ENCODE results near the gene SOX12. TPM values are rescaled to one million over a fixed set of nuclear protein-coding genes. Genes with fewer than 3 reads are reported as not detected.
A peak's percentile ranks its signal among the peaks of the same experiment; 100 is the strongest.

Gene SOX12
- total RNA-seq, 1 experiment from 2014 or later: 41.0 TPM

DNA sequence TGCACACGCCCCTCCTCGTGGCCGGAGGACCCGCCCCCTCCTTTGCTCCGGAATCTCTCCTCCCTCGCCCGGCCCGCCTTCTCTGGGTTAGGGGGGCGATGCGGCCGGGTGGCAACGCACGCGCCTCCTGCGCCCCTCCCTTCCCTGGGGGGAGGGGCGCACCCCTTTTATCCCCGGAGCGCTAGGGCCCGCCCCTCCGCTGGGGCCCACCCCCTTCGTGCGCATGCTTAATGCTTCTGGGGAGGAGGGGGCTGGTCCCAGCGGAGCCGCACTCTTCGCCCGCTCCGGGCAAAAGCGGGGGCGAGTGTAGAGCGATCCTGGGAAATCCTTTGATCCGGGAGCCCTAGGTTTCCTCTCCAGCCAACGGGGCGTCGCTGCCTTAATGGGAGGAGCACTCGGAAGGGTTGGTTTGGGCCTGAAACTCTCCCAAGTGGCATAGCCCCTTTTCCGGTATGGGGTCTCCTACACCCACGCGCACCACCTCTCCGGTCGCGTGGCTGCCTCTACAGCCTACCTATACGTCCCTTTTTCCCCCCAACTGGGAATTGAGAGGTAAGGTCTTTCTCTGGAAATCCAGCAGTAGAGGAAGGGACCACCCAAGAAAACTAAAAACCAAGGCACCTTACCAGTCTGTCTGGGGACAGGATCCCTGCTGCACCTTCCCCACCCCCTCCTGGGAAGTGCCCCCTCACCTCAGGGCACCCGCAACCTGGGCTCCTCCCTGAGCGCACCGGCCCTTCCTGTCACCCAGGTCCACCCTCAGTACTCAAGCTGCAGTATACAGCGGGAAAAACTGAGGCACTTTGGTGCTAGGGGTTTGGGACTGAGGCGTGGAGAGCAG, 2.1 kb downstream of the SOX12 start:
- Histone ChIP-seq H3K27me3 (replicated peaks; ENCODE audit: insufficient read depth, low read depth, low read length, poor library complexity) (no peaks in the 10 kb centered on the region), H3K27ac (ENCODE audit: low read depth, low read length, poor library complexity, severe bottlenecking) (peak overlapping the region; percentile 80), H3K9me3 (ENCODE audit: low read depth, low read length, poor library complexity, severe bottlenecking) (no peaks in the 10 kb centered on the region), H3K36me3 (ENCODE audit: insufficient read depth, low read length, poor library complexity, severe bottlenecking) (peaks cover 12% of the 10 kb centered on the region), H3K4me3 (ENCODE audit: low read depth, low read length, poor library complexity, severe bottlenecking) (peak overlapping the region; percentile 88), H3K4me1 (ENCODE audit: insufficient read depth, low read length, poor library complexity, severe bottlenecking) (peaks cover 23% of the 10 kb centered on the region)
- intact Hi-C loops (cut with micrococcal nuclease; ENCODE audit: unreplicated experiment): loop anchor here (1.0 kb wide), 1 partner anchor 30 kb away; the partner anchor contains the start of gene ZCCHC3
- POLR2A ChIA-PET (ENCODE audit: low non-redundant PET): no interaction called here
- TF ChIP-seq, protein P1, sequence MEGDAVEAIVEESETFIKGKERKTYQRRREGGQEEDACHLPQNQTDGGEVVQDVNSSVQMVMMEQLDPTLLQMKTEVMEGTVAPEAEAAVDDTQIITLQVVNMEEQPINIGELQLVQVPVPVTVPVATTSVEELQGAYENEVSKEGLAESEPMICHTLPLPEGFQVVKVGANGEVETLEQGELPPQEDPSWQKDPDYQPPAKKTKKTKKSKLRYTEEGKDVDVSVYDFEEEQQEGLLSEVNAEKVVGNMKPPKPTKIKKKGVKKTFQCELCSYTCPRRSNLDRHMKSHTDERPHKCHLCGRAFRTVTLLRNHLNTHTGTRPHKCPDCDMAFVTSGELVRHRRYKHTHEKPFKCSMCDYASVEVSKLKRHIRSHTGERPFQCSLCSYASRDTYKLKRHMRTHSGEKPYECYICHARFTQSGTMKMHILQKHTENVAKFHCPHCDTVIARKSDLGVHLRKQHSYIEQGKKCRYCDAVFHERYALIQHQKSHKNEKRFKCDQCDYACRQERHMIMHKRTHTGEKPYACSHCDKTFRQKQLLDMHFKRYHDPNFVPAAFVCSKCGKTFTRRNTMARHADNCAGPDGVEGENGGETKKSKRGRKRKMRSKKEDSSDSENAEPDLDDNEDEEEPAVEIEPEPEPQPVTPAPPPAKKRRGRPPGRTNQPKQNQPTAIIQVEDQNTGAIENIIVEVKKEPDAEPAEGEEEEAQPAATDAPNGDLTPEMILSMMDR (conservative IDR thresholded peaks at IDR 0.05; ENCODE audit: low read depth, low read length): no peak
- no peak for TF ChIP-seq EZH2 (IDR thresholded peaks at IDR 0.05; ENCODE audit: borderline replicate concordance, low read depth, low read length, poor library complexity, severe bottlenecking)
- CTCF ChIA-PET: no interaction called here
- peak; percentile 98 for DNase-seq (ENCODE audit: low spot score)
- BruUV-seq (replicated peaks): TSS peak; percentile 43

DNA sequence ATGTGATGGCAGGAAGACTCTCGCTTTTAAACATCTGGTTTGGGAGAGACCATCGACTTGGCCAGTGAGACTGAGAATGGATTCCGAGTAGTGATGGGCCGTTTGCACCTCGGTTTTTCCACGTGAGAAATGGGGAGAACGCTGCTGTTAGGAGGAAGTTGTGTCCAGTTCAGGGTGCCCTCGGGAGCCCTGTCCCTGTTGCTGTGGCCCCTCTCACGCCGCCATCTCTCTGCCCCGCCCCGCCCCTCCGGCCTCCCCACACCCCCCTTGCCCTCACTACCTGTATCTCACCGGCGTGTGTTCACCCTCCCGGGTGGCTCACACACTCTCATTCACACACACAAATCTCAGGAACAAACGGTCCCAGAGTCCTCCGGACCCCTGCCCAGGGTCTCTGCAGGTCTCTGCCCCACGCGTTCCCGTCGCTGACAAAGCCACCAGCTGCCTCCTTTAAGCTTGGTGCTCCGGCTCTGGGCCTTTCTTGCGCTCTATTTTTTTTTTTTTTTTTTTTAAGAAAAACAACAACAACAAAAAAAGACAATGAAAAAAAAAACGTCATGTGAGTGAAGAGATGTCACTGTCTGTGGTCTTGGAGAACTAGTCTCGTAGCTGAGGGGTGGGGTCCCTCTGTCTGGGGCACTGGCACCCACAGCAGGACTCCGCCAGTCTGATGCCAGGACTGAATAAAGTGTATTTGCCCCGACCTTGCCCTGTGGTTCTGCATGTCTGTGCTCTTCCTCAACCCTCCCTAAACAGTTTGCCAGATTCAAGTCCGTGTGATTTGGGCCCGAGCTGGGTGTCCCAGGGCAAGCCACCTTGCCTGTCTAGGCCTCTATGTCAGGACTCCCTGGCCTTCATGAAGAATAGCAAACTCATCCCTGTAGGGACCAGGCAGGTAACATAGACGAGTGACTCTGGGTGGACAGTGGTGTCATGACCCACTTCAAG, 2.9 kb downstream of the SOX12 start:
- Histone ChIP-seq H3K9me3 (ENCODE audit: low read depth, low read length, poor library complexity, severe bottlenecking) (no peaks in the 10 kb centered on the region), H3K4me1 (ENCODE audit: insufficient read depth, low read length, poor library complexity, severe bottlenecking) (peaks cover 19% of the 10 kb centered on the region), H3K36me3 (ENCODE audit: insufficient read depth, low read length, poor library complexity, severe bottlenecking) (peaks cover 12% of the 10 kb centered on the region), H3K4me3 (ENCODE audit: low read depth, low read length, poor library complexity, severe bottlenecking) (peak overlapping the region; percentile 88), H3K27me3 (replicated peaks; ENCODE audit: insufficient read depth, low read depth, low read length, poor library complexity) (no peaks in the 10 kb centered on the region), H3K27ac (ENCODE audit: low read depth, low read length, poor library complexity, severe bottlenecking) (peak overlapping the region; percentile 80)
- ChIA-PET POLR2A (ENCODE audit: low non-redundant PET) (no interaction called here), CTCF (no interaction called here)
- intact Hi-C loops (cut with micrococcal nuclease; ENCODE audit: unreplicated experiment): no loop called here
- no TSS peak for BruUV-seq (replicated peaks)
- DNase-seq (ENCODE audit: low spot score): no peak
- TF ChIP-seq, protein P1 (conservative IDR thresholded peaks at IDR 0.05; ENCODE audit: low read depth, low read length): no peak
- no peak for TF ChIP-seq EZH2 (IDR thresholded peaks at IDR 0.05; ENCODE audit: borderline replicate concordance, low read depth, low read length, poor library complexity, severe bottlenecking)

- TF ChIP-seq EZH2 (IDR thresholded peaks at IDR 0.05; ENCODE audit: borderline replicate concordance, low read depth, low read length, poor library complexity, severe bottlenecking): no peak
- TF ChIP-seq, protein P1 (conservative IDR thresholded peaks at IDR 0.05; ENCODE audit: low read depth, low read length): no peak
- H3K4me1 ChIP-seq (ENCODE audit: insufficient read depth, low read length, poor library complexity, severe bottlenecking): peaks cover 13% of the 10 kb centered on the region
- no TSS peak for BruUV-seq (replicated peaks)
- ChIA-PET CTCF (no interaction called here), POLR2A (ENCODE audit: low non-redundant PET) (interaction anchor here (0.6 kb wide), 1 partner anchor 59 kb away, joined by 3 read pairs; no protein-coding TSS in a partner anchor)
- no peaks in the 10 kb centered on the region for H3K9me3 ChIP-seq (ENCODE audit: low read depth, low read length, poor library complexity, severe bottlenecking)
- H3K36me3 ChIP-seq (ENCODE audit: insufficient read depth, low read length, poor library complexity, severe bottlenecking): peaks cover 12% of the 10 kb centered on the region
- intact Hi-C loops (cut with micrococcal nuclease; ENCODE audit: unreplicated experiment): no loop called here
- H3K4me3 ChIP-seq (ENCODE audit: low read depth, low read length, poor library complexity, severe bottlenecking): peak overlapping the region; percentile 88
- H3K27ac ChIP-seq (ENCODE audit: low read depth, low read length, poor library complexity, severe bottlenecking): peak overlapping the region; percentile 15
- no peak for DNase-seq (ENCODE audit: low spot score)
- no peaks in the 10 kb centered on the region for H3K27me3 ChIP-seq (replicated peaks; ENCODE audit: insufficient read depth, low read depth, low read length, poor library complexity)
Measured at GRCh38 chr20:328975-329695, 3.8 kb downstream of the SOX12 start.

Measured in A673 (cell line).